MCF 10A (cell line): ENCODE data around the gene EDEM1. TPM values are rescaled to one million over a fixed set of nuclear protein-coding genes. Genes with fewer than 3 reads are reported as not detected.

ENCODE experiments used
- BruUV-seq: library from RNA; stranded (reverse); fragments of 400-500 nt; replicated peaks from 2 replicates; lab custom pipeline; 2021; lab: Mats Ljungman, UMichigan
- CTCF ChIA-PET: fragments of 300-600 bp; sonication (Branson Sonifier 250); formaldehyde crosslinking; extraction: SDS; loops from one replicate; lab custom pipeline; 2021; ENCODE audit warnings: antibody characterized with exemption, inconsistent platforms; lab: Yijun Ruan, JAX
- POLR2A ChIA-PET: fragments of 300-600, 350-650 bp; sonication (Branson Sonifier 250); formaldehyde crosslinking; extraction: SDS; loops from one replicate; lab custom pipeline; 2020; ENCODE audit warnings: antibody characterized with exemption, inconsistent platforms; lab: Yijun Ruan, JAX
- DNase-seq: peaks from one replicate; pipeline ENCODE4 v3.0.0-alpha.2; 2018; ENCODE audit not compliant: unreplicated experiment
- H3K27ac Mint-ChIP-seq: one replicate; pipeline ENCODE4 v1.8.0; 2022; ENCODE audit warnings: mild to moderate bottlenecking, low read depth, mixed read lengths; ENCODE audit not compliant: unreplicated experiment
- H3K27me3 Mint-ChIP-seq: one replicate; pipeline ENCODE4 v1.8.0; 2022; ENCODE audit warnings: mixed read lengths; ENCODE audit not compliant: insufficient read depth, unreplicated experiment
- H3K36me3 Mint-ChIP-seq: one replicate; pipeline ENCODE4 v1.8.0; 2022; ENCODE audit warnings: mild to moderate bottlenecking, moderate library complexity, mixed read lengths; ENCODE audit not compliant: insufficient read depth, unreplicated experiment
- H3K4me1 Mint-ChIP-seq: one replicate; pipeline ENCODE4 v1.8.0; 2022; ENCODE audit warnings: mixed read lengths; ENCODE audit not compliant: insufficient read depth, unreplicated experiment
- H3K4me3 Mint-ChIP-seq: one replicate; pipeline ENCODE4 v1.8.0; 2022; ENCODE audit warnings: mild to moderate bottlenecking, moderate library complexity, mixed read lengths; ENCODE audit not compliant: unreplicated experiment
- H3K9me3 Mint-ChIP-seq: one replicate; pipeline ENCODE4 v1.8.0; 2022; ENCODE audit warnings: mixed read lengths; ENCODE audit not compliant: unreplicated experiment
- CTCF ChIP-seq: fragments of 200-600 bp; IDR thresholded peaks from one replicate; pipeline ENCODE4 v1.8.0; 2022; ENCODE audit warnings: antibody characterized with exemption, mild to moderate bottlenecking; ENCODE audit not compliant: unreplicated experiment
- intact Hi-C: fragments of 100-400 bp; cut with micrococcal nuclease; formaldehyde crosslinking; loops from 2 replicates; pipeline ENCODE4 v1.14.1; 2022
- total RNA-seq: library from RNA; stranded (reverse); gene quantifications from 2 replicates; pipeline ENCODE4 v1.2.3, GENCODE V29; 2022

EDEM1 gene
- total RNA-seq, 1 experiment from 2014 or later = 114 TPM

GRCh38 chr3:5188419-5189221, 1.1 kb downstream of the EDEM1 start:
- intact Hi-C loops = loop anchor here (2.0 to 10.0 kb wide), 4 partner anchors 52 to 476 kb away; partner anchors contain the start of gene ARL8B
- Mint-ChIP-seq H3K36me3 (peaks cover 36% of the 10 kb centered on the region), H3K27me3 (no peaks in the 10 kb centered on the region), H3K4me3 (peak overlapping the region; percentile 70), H3K9me3 (no peaks in the 10 kb centered on the region), H3K27ac (peak overlapping the region; percentile 95), H3K4me1 (peaks cover 33% of the 10 kb centered on the region)
- POLR2A ChIA-PET = interaction anchor here (0.6 to 8.4 kb wide), 15 partner anchors 8 to 771 kb away, joined by 3 to 115 read pairs (median 8); partner anchors contain the start of gene ARL8B
- BruUV-seq = TSS peak; percentile 35
- TF ChIP-seq CTCF = no peak
- peak; percentile 53 for DNase-seq
- CTCF ChIA-PET = interaction anchor here (0.6 to 2.5 kb wide), 5 partner anchors 9 to 477 kb away, joined by 3 to 13 read pairs (median 4); no protein-coding TSS in a partner anchor

DNA sequence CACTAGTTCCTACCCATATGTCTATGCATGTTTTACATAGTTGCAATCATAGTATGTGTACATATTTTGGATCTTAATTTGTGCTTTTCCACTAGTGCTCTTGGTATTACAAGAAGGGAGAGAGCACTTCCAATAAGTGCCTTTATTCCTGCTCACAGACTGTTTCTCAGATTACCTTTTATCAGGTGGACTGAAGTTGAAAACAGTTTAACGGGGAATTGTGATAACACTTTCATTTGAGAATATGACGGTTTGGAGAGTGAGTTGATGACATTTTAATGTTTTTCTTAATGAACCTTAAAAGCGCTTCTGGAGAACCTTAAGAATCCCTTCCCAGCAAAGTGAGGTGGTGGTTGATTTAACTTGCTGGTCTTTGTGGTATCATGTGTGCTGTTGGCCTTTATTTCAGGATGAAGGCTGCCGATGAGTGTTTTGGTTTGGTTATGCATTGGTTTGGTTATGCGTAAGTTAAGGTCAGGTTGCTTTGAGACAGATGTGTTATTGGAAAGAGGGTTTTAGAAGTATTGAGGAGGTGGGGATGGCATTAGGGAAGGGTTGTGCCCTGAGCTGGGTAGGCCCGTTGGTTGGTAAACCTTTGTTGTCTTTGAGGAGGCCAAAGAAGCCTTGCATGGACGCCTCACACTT, 2.8 kb downstream of the EDEM1 start:
- POLR2A ChIA-PET = interaction anchor here (0.6 to 8.4 kb wide), 9 partner anchors 6 to 469 kb away, joined by 3 to 115 read pairs (median 7); partner anchors contain the start of gene ARL8B
- DNase-seq = no peak
- peak overlapping the region; percentile 95 for H3K27ac Mint-ChIP-seq
- H3K27me3 Mint-ChIP-seq = no peaks in the 10 kb centered on the region
- intact Hi-C loops = no loop called here
- CTCF ChIA-PET = no interaction called here
- peak overlapping the region; percentile 70 for H3K4me3 Mint-ChIP-seq
- H3K4me1 Mint-ChIP-seq = peaks cover 47% of the 10 kb centered on the region
- H3K36me3 Mint-ChIP-seq = peaks cover 36% of the 10 kb centered on the region
- no peaks in the 10 kb centered on the region for H3K9me3 Mint-ChIP-seq
- no TSS peak for BruUV-seq
- no peak for TF ChIP-seq CTCF

GRCh38 chr3:5191555-5192304, 4.2 kb downstream of the EDEM1 start:
- Mint-ChIP-seq H3K27ac (peak overlapping the region; percentile 85), H3K4me3 (peak overlapping the region; percentile 17), H3K4me1 (peaks cover 50% of the 10 kb centered on the region), H3K27me3 (no peaks in the 10 kb centered on the region), H3K9me3 (no peaks in the 10 kb centered on the region), H3K36me3 (peaks cover 30% of the 10 kb centered on the region)
- intact Hi-C loops = no loop called here
- CTCF ChIA-PET = interaction anchor here (2.0 to 7.9 kb wide), 2 partner anchors 55 to 67 kb away, joined by 10 to 80 read pairs; partner anchors contain the start of gene ARL8B
- no peak for TF ChIP-seq CTCF
- POLR2A ChIA-PET = interaction anchor here (0.8 to 8.1 kb wide), 5 partner anchors 56 to 480 kb away, joined by 3 to 190 read pairs (median 3); partner anchors contain the start of gene ARL8B
- DNase-seq = no peak
- BruUV-seq = no TSS peak
